HG02763 (cell line): ENCODE data around the gene PLAAT1.

Experiments used
- ATAC-seq: cut with Tn5 transposase; IDR thresholded peaks from one replicate; pipeline ENCODE4 v1.9.1; 2021; ENCODE audit warnings: mild to moderate bottlenecking, moderate library complexity; ENCODE audit not compliant: unreplicated experiment

The PLAAT1 gene

DNA sequence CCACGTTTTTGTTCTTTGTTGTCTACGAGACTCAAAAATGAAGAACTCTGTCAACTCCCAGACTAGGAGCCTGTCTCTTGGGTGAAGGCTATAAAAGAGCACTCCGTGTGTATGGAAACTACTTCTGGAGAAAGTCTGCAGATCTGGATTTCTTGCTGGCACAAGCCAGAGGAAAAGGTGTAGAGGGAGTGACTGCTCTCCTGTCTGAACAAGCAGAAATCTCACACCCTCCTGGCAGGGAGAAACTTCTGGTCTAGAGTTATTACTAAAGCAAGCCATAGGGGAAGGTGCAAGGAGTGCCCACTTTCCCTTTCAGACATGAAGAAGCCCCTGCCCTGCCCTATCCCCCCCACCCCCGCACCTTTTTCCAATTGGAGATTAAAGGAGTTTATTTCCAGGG lies 9.5 kb downstream of the PLAAT1 start:
- ATAC-seq, result no peak

DNA sequence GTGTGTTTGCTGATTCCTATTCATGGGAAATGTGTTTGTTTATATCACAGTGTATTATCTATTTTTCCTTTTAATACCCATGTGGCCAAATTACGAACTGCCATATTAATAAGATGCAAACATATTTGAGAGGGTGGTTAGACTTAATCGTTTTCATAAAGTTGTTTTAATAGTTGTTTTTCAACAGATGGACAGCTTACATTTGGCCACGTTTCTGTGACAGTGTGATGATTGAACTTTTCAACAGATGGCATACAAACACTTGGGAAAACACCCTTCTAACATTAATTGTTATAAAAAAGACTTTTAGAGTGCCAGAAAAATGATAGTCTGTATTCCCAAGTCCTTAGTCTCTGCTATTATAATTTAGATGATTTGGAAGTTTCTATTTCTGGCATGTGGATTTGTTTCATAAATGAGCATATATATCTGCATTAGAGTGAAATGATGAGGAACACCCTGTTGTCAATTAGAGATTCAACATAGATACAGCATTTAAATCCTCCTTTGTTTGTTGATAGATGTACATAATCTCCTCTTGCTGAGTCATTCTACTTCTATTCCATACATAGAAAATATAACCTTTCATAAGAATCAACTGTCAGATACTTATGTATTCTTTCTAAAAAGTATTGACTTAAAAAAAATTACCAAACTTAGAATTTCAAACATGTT lies 13.1 kb downstream of the PLAAT1 start:
- ATAC-seq, result no peak

- ATAC-seq, result no peak
Measured at GRCh38 chr3:193261970-193262369, 20.9 kb downstream of the PLAAT1 start.

DNA sequence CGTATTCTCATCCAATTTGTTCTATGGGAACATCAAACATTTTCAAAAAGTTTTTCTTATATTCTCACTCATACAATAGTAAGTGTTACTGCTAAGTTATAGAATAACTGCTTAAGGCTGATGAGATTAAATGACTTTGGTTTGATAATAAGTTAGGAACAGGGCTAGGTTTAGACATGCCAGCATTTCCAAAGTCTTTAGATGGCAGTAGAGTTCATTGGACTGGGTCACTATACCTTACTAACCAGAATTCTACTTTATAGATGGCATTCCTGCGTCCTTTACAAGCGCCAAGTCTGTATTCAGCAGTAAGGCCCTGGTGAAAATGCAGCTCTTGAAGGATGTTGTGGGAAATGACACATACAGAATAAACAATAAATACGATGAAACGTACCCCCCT lies 21.7 kb downstream of the PLAAT1 start:
- ATAC-seq, result no peak

- ATAC-seq, result no peak
Measured at GRCh38 chr3:193269343-193270028, 28.5 kb downstream of the PLAAT1 start.

DNA sequence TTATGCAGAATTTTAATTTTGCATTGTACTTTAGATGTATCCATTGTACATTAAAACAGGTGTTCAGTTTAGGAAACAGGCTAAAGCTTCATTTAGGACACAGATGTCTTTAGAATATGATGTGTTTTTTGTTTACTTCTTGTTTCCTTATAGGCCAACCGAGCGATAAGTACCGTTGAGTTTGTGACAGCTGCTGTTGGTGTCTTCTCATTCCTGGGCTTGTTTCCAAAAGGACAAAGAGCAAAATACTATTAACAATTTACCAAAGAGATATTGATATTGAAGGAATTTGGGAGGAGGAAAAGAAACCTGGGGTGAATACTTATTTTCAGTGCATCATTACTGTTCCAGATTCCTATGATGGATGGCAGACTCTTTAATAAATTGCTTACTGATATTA lies 29.4 kb downstream of the PLAAT1 start:
- no peak for ATAC-seq

- no peak for ATAC-seq
Measured at GRCh38 chr3:193271101-193271840, 30.2 kb downstream of the PLAAT1 start.

DNA sequence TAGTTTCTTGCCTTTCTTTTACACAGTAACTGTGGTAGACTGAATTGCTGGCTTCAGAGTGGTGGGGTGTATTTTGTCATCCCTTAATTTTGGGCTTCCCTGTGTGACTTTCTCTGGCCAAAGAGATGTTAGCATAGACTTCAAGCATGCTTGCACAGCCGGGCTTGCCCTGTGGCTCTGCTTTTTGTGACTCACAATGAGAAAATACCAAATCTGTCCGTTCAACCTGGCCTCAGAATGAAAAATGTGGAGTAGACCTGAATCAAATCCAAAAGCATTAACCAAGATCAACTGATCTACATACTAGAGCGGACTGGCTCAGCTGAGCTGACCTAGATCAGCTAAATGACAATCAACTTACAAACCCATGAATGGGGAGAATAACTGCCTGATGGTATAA lies 51.4 kb downstream of the PLAAT1 start:
- ATAC-seq, result no peak

DNA sequence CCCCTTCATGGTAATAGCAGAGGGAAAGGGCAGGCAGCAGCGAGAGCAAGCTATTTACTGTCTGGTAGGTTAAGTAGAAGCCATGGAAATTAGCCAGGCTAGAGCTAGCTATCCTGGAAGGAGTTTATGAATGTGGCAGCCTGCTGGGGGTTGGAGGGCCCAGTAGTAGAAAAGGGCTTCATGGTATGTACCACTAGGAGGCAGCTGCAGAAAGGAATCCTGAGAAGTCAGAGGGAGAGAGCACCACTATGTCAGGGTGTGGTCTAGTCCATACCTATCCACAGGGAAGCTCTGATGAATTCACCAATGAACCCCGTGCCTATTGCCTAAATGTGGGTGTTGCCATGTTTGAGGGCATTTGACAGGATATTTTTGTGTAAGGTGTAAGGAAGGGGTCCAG lies 55.0 kb downstream of the PLAAT1 start:
- ATAC-seq, result no peak

- ATAC-seq, result no peak
Measured at GRCh38 chr3:193297421-193297820, 56.4 kb downstream of the PLAAT1 start.

DNA sequence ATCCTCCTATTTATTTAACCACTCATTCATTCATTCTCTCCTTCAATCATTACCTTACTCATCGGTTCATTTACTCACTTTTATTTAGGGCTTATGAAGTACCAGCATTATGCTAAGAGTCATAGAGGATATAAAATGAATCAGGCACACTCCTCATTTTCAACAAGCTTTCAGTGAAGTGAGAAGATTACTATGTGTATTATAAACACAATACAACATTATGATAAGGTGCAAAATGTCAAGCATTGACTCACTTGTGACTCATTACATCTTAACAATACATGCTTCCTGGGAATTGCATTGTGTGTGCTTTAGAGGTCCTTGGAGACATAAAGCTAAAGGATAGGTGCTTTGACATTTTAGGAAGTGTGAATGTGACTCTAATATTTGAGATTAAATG lies 60.4 kb downstream of the PLAAT1 start:
- ATAC-seq, result no peak

GRCh38 chr3:193305356-193305755 lies 64.3 kb downstream of the PLAAT1 start:
- ATAC-seq, result no peak

DNA sequence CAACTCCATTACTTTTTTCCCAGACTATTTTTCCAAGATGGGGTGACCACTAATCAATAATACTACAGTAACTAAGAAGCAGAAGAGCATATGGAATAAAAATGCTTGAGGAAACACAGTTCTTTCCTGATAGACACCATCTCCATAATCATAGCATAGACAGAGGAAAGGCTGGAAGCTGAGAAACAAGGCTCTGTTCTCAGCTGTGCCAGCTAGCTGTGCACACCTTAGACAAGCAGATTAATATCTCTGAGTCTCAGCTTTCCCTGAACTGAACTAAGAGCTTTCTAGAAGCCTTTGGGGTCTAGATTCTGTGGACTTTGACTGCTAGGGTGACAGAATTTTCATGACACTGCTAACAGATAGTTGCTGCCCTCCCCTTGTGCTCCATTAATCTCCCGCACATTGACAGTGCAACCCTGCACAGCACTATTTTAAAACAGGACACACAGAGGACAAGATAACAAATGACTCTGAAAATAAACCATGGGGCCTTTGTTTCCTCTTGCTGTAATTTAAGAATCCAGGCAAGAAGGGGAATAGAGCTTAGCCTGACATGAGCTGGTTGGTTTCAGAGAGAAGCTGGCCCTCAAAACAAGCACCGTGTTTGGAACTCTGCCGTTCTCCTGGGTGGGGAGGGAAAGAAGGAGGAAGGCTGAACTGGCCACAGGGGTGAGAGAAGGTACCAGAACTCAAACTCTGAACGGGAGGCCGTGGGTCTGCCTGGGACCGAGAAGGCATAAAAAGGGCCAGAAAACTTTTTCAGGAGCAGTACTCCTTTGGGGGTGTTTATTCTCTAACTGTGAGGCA lies 70.1 kb downstream of the PLAAT1 start:
- ATAC-seq, result no peak

DNA sequence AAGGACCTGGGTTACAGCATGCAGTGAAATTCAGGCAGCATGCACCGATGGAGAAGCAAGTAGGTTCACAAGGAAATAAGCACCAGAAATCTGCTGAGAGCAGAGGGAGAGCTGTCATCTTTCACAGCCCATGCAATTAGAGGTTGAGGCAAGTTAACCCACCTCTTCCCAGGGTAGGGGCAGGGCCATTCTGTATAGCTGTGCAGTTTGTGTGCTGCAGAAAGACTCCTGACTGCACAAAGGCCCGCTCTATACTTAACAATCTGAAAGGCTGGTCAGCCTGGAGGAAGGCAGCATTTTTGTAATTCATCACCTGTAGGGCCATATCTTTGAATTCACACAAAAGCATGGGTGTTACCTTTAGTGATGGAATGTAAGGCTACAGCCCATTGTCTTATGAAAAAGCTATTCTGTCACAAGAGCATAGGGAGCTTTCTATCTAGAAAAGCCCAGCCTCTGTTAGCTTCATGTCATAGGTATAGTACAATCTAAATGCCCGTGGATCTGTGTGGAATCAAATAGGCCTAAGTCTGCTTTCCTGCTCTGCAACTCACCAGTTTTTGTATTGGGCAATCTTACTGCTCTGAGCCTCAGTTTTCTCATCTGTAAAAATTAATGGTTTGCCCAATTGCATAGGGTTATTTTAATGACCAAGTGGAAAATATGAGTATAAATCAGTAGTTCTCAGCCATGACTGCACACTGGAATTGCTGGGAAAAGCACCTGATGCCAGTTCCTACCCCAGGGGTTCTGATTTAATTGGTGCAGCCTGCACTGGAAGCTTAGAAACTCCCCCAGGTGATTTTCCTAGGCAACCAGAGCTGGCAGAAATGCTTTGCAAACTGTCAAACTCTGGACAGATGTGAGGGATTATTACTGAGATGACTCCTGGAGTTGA lies 72.3 kb downstream of the PLAAT1 start:
- ATAC-seq, result no peak

- ATAC-seq, result no peak
Measured at GRCh38 chr3:193314161-193314560, 73.1 kb downstream of the PLAAT1 start.

DNA sequence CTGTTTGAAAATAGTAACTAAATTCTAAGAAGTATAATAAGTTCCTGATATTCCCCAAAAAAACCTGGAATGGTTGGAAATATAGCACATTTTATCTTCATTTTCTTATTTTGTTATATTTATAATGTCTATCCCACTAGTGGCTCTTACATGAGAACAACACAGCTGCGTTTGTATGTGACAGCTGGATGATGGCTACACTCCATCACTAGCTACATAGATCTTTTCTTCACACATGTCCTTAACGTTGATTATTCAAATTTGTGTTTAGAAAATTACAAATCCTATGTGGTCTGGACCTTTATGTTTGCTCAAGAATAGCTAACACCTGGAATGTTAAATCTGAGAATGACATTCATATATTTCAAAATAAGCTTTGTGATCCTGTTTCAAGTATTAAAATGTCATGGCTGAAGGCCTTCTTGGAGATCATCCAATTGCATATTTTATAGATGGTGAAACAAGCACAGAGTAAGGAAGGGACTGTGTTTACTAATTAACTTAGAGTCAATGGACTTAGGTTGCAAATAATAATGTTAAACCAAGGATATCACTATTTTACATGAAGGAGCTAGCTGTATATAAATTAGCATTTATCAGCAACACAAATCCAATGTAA lies 76.8 kb downstream of the PLAAT1 start:
- no peak for ATAC-seq
